Measurements from ENCODE around the gene USP36. TPM values are rescaled to one million over a fixed set of nuclear protein-coding genes. Genes with fewer than 3 reads are reported as not detected.

USP36 gene
- total RNA-seq, 1 donor from 2014 or later, result 53.4 TPM

GRCh38 chr17:78806451-78806850, 34.2 kb downstream of the USP36 start:
- no peak overlapping the region for H3K27ac Mint-ChIP-seq
- no peak for DNase-seq (ENCODE audit: extremely low spot score, unreplicated experiment)

GRCh38 chr17:78805301-78805700, 35.3 kb downstream of the USP36 start:
- no peak overlapping the region for H3K4me3 Mint-ChIP-seq

More at GRCh38 chr17:78806451-78806850, 34.2 kb downstream of the USP36 start:
- Mint-ChIP-seq H3K4me1 (ENCODE audit: unreplicated experiment) (no peaks in the 10 kb centered on the region), H3K27me3 (no peaks in the 10 kb centered on the region), H3K9me3 (no peaks in the 10 kb centered on the region), H3K36me3 (peaks cover 31% of the 10 kb centered on the region), H3K4me3 (no peak overlapping the region)
- no peak for TF ChIP-seq CTCF (conservative IDR thresholded peaks at IDR 0.05)

GRCh38 chr17:78804777-78805176, 35.8 kb downstream of the USP36 start:
- no peak overlapping the region for H3K27ac Mint-ChIP-seq
- no peaks in the 10 kb centered on the region for H3K27me3 Mint-ChIP-seq
- TF ChIP-seq CTCF (conservative IDR thresholded peaks at IDR 0.05), result no peak
- H3K9me3 Mint-ChIP-seq, result no peaks in the 10 kb centered on the region
- H3K4me1 Mint-ChIP-seq (ENCODE audit: unreplicated experiment), result no peaks in the 10 kb centered on the region
- peaks cover 25% of the 10 kb centered on the region for H3K36me3 Mint-ChIP-seq
- no peak overlapping the region for H3K4me3 Mint-ChIP-seq
- no peak for DNase-seq (ENCODE audit: extremely low spot score, unreplicated experiment)

More at GRCh38 chr17:78805301-78805700, 35.3 kb downstream of the USP36 start:
- H3K4me1 Mint-ChIP-seq (ENCODE audit: unreplicated experiment), result no peaks in the 10 kb centered on the region
- no peak for TF ChIP-seq CTCF (conservative IDR thresholded peaks at IDR 0.05)
- no peaks in the 10 kb centered on the region for H3K27me3 Mint-ChIP-seq
- DNase-seq (ENCODE audit: extremely low spot score, unreplicated experiment), result no peak
- H3K36me3 Mint-ChIP-seq, result peaks cover 26% of the 10 kb centered on the region
- no peaks in the 10 kb centered on the region for H3K9me3 Mint-ChIP-seq
- no peak overlapping the region for H3K27ac Mint-ChIP-seq

- no peak for TF ChIP-seq CTCF (conservative IDR thresholded peaks at IDR 0.05)
- no peak for DNase-seq (ENCODE audit: extremely low spot score, unreplicated experiment)
- Mint-ChIP-seq H3K27ac (no peak overlapping the region), H3K9me3 (no peaks in the 10 kb centered on the region), H3K36me3 (peaks cover 31% of the 10 kb centered on the region), H3K4me1 (ENCODE audit: unreplicated experiment) (no peaks in the 10 kb centered on the region), H3K4me3 (no peak overlapping the region), H3K27me3 (no peaks in the 10 kb centered on the region)
Observed at GRCh38 chr17:78803186-78803845, 37.3 kb downstream of the USP36 start.

GRCh38 chr17:78802459-78802858, 38.2 kb downstream of the USP36 start:
- Mint-ChIP-seq H3K27ac (no peak overlapping the region), H3K36me3 (peaks cover 36% of the 10 kb centered on the region), H3K4me1 (ENCODE audit: unreplicated experiment) (no peaks in the 10 kb centered on the region), H3K27me3 (no peaks in the 10 kb centered on the region), H3K9me3 (no peaks in the 10 kb centered on the region), H3K4me3 (no peak overlapping the region)
- DNase-seq (ENCODE audit: extremely low spot score, unreplicated experiment), result no peak
- no peak for TF ChIP-seq CTCF (conservative IDR thresholded peaks at IDR 0.05)

All from type B pancreatic cell (in vitro differentiated cells).